Skeletal muscle tissue (tissue), 4 donors: Measurements from ENCODE around the gene UQCC2. TPM values are rescaled to one million over a fixed set of nuclear protein-coding genes. Genes with fewer than 3 reads are reported as not detected.
A peak's percentile ranks its signal among the peaks of the same experiment; 100 is the strongest.

Experiments
- H3K27ac ChIP-seq: one replicate; pipeline ENCODE4 v1.7.0; 2013; ENCODE audit warnings: mild to moderate bottlenecking, low read depth, low read length, inconsistent platforms
- H3K27me3 ChIP-seq, 3 donors: one replicate each; pipeline ENCODE4 v1.7.0; 2013; ENCODE audit warnings: low read length in 3 of 3; ENCODE audit not compliant: control insufficient read depth in 3 of 3, insufficient read depth in 3 of 3
- H3K36me3 ChIP-seq, 3 donors: one replicate each; pipeline ENCODE4 v1.7.0; 2013; ENCODE audit warnings: low read length in 3 of 3; ENCODE audit not compliant: control insufficient read depth in 3 of 3, insufficient read depth in 3 of 3
- H3K4me1 ChIP-seq, 3 donors: one replicate each; pipeline ENCODE4 v1.7.0; 2013; ENCODE audit warnings: low read length in 3 of 3, mild to moderate bottlenecking in 3 of 3; ENCODE audit not compliant: control insufficient read depth in 3 of 3, insufficient read depth in 3 of 3
- H3K4me3 ChIP-seq, 3 donors: one replicate each; pipeline ENCODE4 v1.7.0; 2013; ENCODE audit warnings: low read length in 3 of 3
- H3K9ac ChIP-seq, 3 donors: one replicate each; pipeline ENCODE4 v1.7.0; 2013; ENCODE audit warnings: low read length in 3 of 3, mild to moderate bottlenecking in 3 of 3, moderate library complexity in 2 of 3, low read depth in 1 of 3
- H3K9me3 ChIP-seq, 3 donors: one replicate each; pipeline ENCODE4 v1.7.0; 2013; ENCODE audit warnings: low read length in 3 of 3; ENCODE audit not compliant: control insufficient read depth in 3 of 3
- total RNA-seq: library from RNA; depleted of rRNA; stranded (reverse); fragments of >200 nt; gene quantifications from one replicate; pipeline ENCODE4 v1.2.3, GENCODE V29; 2014
- donor health status: Osteomylitis.

UQCC2 gene
- 26.1 TPM for total RNA-seq

GRCh38 chr6:33711140-33712129 lies at the start of gene UQCC2:
UQCC2 (minus strand) TSS chr6:33711700; CDS start chr6:33711686, 14 bp downstream.
- Histone ChIP-seq H3K27ac (peak within 1 kb of the TSS; percentile 89), H3K4me3 (peak within 1 kb of the TSS; percentile 81 to 95 (median 90)), H3K36me3 (peaks cover 5 to 13% (median 5%) of the 10 kb centered on the region in 3 donors), H3K27me3 (no peaks in the 10 kb centered on the region), H3K9me3 (no peaks in the 10 kb centered on the region), H3K4me1 (peaks cover 23 to 36% (median 32%) of the 10 kb centered on the region in 3 donors), H3K9ac (peak within 1 kb of the TSS; percentile 80 to 94 (median 91))

- Histone ChIP-seq H3K9ac (no peak overlapping the region), H3K4me3 (no peak overlapping the region), H3K27ac (no peak overlapping the region), H3K9me3 (no peaks in the 10 kb centered on the region), H3K36me3 (no peaks in the 10 kb centered on the region), H3K27me3 (no peaks in the 10 kb centered on the region), H3K4me1 (peaks cover 30 to 37% (median 32%) of the 10 kb centered on the region in 3 donors)
Observed at GRCh38 chr6:33759887-33760629, 48.6 kb upstream of the UQCC2 start.

GRCh38 chr6:33758815-33759216 lies 47.3 kb upstream of the UQCC2 start:
- Histone ChIP-seq H3K9ac (no peak overlapping the region), H3K27me3 (no peaks in the 10 kb centered on the region), H3K27ac (no peak overlapping the region), H3K4me1 (peaks cover 31 to 44% (median 37%) of the 10 kb centered on the region in 3 donors), H3K9me3 (no peaks in the 10 kb centered on the region), H3K36me3 (no peaks in the 10 kb centered on the region), H3K4me3 (no peak overlapping the region)

GRCh38 chr6:33757906-33758305 lies 46.4 kb upstream of the UQCC2 start:
- no peak overlapping the region for H3K9ac ChIP-seq
- no peaks in the 10 kb centered on the region for H3K27me3 ChIP-seq
- no peak overlapping the region for H3K27ac ChIP-seq
- peaks cover 29 to 41% (median 36%) of the 10 kb centered on the region in 3 donors for H3K4me1 ChIP-seq
- H3K9me3 ChIP-seq = no peaks in the 10 kb centered on the region
- no peak overlapping the region for H3K4me3 ChIP-seq
- no peaks in the 10 kb centered on the region for H3K36me3 ChIP-seq

GRCh38 chr6:33757113-33757512 lies 45.6 kb upstream of the UQCC2 start:
- Histone ChIP-seq H3K36me3 (no peaks in the 10 kb centered on the region), H3K4me1 (peaks cover 27 to 39% (median 34%) of the 10 kb centered on the region in 3 donors), H3K4me3 (no peak overlapping the region), H3K9me3 (no peaks in the 10 kb centered on the region), H3K27me3 (no peaks in the 10 kb centered on the region), H3K27ac (no peak overlapping the region), H3K9ac (no peak overlapping the region)

- Histone ChIP-seq H3K9me3 (no peaks in the 10 kb centered on the region), H3K27me3 (no peaks in the 10 kb centered on the region)
Observed at GRCh38 chr6:33756211-33756954, 44.9 kb upstream of the UQCC2 start.

GRCh38 chr6:33755070-33755869 lies 43.8 kb upstream of the UQCC2 start:
- Histone ChIP-seq H3K27me3 (no peaks in the 10 kb centered on the region), H3K9me3 (no peaks in the 10 kb centered on the region), H3K36me3 (no peaks in the 10 kb centered on the region), H3K4me3 (no peak overlapping the region), H3K4me1 (peaks cover 31 to 42% (median 37%) of the 10 kb centered on the region in 3 donors), H3K27ac (no peak overlapping the region), H3K9ac (peak overlapping the region in 1 of 3 donors; percentile 33)

More at GRCh38 chr6:33756211-33756954, 44.9 kb upstream of the UQCC2 start:
- Histone ChIP-seq H3K4me3 (no peak overlapping the region), H3K4me1 (peaks cover 27 to 39% (median 34%) of the 10 kb centered on the region in 3 donors), H3K27ac (no peak overlapping the region), H3K36me3 (no peaks in the 10 kb centered on the region), H3K9ac (no peak overlapping the region)

GRCh38 chr6:33754222-33754621 lies 42.7 kb upstream of the UQCC2 start:
- H3K4me3 ChIP-seq = no peak overlapping the region
- peaks cover 38 to 48% (median 44%) of the 10 kb centered on the region in 3 donors for H3K4me1 ChIP-seq
- H3K27me3 ChIP-seq = no peaks in the 10 kb centered on the region
- H3K36me3 ChIP-seq = no peaks in the 10 kb centered on the region
- H3K9ac ChIP-seq = no peak overlapping the region
- no peak overlapping the region for H3K27ac ChIP-seq
- H3K9me3 ChIP-seq = no peaks in the 10 kb centered on the region

- Histone ChIP-seq H3K27me3 (no peaks in the 10 kb centered on the region), H3K9ac (no peak overlapping the region), H3K4me3 (no peak overlapping the region), H3K4me1 (peaks cover 54 to 60% (median 59%) of the 10 kb centered on the region in 3 donors), H3K36me3 (no peaks in the 10 kb centered on the region), H3K9me3 (no peaks in the 10 kb centered on the region), H3K27ac (no peak overlapping the region)
Observed at GRCh38 chr6:33752646-33753015, 41.1 kb upstream of the UQCC2 start.
